Keratinocyte (primary cell): Measurements from ENCODE around the gene HK1.

Experiments
- EZH2 ChIP-seq: IDR thresholded peaks from one replicate; pipeline ENCODE4 v1.6.1; 2012; ENCODE audit warnings: inconsistent platforms, mild to moderate bottlenecking, low read length, moderate library complexity
- TF ChIP-seq, protein P1 (sequence below), 3 experiments: IDR thresholded peaks in 1 of 3; conservative IDR thresholded peaks in 1 of 3; optimal IDR thresholded peaks in 1 of 3; 2 replicates in 2 of 3; 3 replicates in 1 of 3; pipeline versions ENCODE3 to v1.5.1; 2011; ENCODE audit warnings: low read length in 3 of 3, mild to moderate bottlenecking in 3 of 3, moderate library complexity in 2 of 3, control low read depth in 1 of 3, inconsistent platforms in 1 of 3; ENCODE audit not compliant: insufficient read depth in 2 of 3; ENCODE audit errors: extremely low read depth in 1 of 3

GRCh38 chr10:69292459-69292858 is 14.2 kb downstream of the HK1 start:
- TF ChIP-seq, protein P1, sequence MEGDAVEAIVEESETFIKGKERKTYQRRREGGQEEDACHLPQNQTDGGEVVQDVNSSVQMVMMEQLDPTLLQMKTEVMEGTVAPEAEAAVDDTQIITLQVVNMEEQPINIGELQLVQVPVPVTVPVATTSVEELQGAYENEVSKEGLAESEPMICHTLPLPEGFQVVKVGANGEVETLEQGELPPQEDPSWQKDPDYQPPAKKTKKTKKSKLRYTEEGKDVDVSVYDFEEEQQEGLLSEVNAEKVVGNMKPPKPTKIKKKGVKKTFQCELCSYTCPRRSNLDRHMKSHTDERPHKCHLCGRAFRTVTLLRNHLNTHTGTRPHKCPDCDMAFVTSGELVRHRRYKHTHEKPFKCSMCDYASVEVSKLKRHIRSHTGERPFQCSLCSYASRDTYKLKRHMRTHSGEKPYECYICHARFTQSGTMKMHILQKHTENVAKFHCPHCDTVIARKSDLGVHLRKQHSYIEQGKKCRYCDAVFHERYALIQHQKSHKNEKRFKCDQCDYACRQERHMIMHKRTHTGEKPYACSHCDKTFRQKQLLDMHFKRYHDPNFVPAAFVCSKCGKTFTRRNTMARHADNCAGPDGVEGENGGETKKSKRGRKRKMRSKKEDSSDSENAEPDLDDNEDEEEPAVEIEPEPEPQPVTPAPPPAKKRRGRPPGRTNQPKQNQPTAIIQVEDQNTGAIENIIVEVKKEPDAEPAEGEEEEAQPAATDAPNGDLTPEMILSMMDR (optimal IDR thresholded peaks at IDR 0.05 in 1 of 3, IDR thresholded peaks at IDR 0.05 in 1 of 3, conservative IDR thresholded peaks at IDR 0.05 in 1 of 3; ENCODE audit: extremely low read depth in 1 of 3, insufficient read depth in 2 of 3, low read length in 3 of 3): no peak
- TF ChIP-seq EZH2: no peak
